Measurements from ENCODE around the gene MIP. TPM values are rescaled to one million over a fixed set of nuclear protein-coding genes. Genes with fewer than 3 reads are reported as not detected.

MIP gene
- polyA plus RNA-seq, 1 donor (not counting 4 experiments of a cell fraction or from before 2014, with no cell fraction given), result not detected

DNA sequence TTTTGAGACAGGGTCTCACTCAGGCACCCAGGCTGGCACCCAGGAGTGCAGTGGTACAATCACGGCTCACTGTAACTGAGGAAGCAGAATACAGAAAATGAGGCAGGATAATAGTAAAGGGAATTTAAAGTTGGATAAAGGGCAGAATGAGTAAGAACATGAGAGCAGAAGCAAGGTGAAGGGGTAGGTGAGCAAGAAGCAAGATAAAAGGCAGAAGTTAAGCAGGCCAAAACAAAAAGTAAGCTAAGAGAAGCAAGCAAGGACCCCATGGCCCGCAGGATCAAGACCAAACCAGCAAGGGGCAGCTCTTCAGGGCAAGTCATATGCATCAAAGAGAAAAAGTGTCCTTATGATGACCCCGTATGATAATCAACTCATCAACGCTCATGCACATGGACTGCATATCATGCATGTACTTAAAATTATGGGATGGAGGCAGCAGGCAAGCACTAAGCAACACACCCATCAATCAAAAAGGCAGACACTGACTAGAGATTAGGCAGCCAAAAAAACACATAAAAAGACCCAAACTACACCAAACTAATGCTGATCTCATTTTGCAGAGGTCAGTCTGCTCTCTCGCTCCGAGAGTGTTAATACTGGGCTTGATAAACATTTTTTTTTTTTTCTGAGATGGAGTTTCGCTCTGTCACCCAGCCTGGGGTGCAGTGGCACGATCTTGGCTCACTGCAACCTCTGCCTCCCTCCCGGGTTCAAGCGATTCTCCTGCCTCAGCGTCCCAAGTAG, 16.9 kb downstream of the MIP start:
- Histone ChIP-seq H2AFZ (ENCODE audit: control insufficient read depth, low read length) (no peak overlapping the region), H4K20me1 (ENCODE audit: control insufficient read depth, extremely low read depth, insufficient read depth, low read length) (no peaks in the 10 kb centered on the region), H3K27me3 (ENCODE audit: control insufficient read depth, extremely low read depth, insufficient read depth, low read length) (no peaks in the 10 kb centered on the region), H3K9me1 (ENCODE audit: control insufficient read depth, extremely low read depth, insufficient read depth, low read length) (no peaks in the 10 kb centered on the region), H3K9me3 (ENCODE audit: control insufficient read depth, low read depth, low read length) (no peaks in the 10 kb centered on the region), H3K36me3 (ENCODE audit: control insufficient read depth in 2 of 2, extremely low read depth in 1 of 2, insufficient read depth in 2 of 2, low read length in 2 of 2) (peaks cover 0 to 10% of the 10 kb centered on the region in 2 experiments), H3K27ac (ENCODE audit: control insufficient read depth, insufficient read depth, low read length) (no peak overlapping the region), H3K4me1 (ENCODE audit: control insufficient read depth, extremely low read depth, insufficient read depth, low read length) (no peaks in the 10 kb centered on the region), H3K79me2 (ENCODE audit: control insufficient read depth, insufficient read depth, low read length) (peaks cover 22% of the 10 kb centered on the region), H3K9ac (ENCODE audit: control insufficient read depth, extremely low read depth, insufficient read depth, low read length) (no peak overlapping the region), H3K4me2 (ENCODE audit: control insufficient read depth, extremely low read depth, insufficient read depth, low read depth, low read length) (no peak overlapping the region), H3K4me3 (ENCODE audit: control insufficient read depth in 2 of 3, extremely low read depth in 1 of 3, insufficient read depth in 2 of 3, low read depth in 1 of 3, low read length in 3 of 3) (no peak overlapping the region)
- dilution Hi-C loops (cut with MboI; ENCODE audit: extremely low pct_ligation_motif_present, low sequenced_read_pairs), result no loop called here
- no peak for FAIRE-seq
- TF ChIP-seq, protein P1, sequence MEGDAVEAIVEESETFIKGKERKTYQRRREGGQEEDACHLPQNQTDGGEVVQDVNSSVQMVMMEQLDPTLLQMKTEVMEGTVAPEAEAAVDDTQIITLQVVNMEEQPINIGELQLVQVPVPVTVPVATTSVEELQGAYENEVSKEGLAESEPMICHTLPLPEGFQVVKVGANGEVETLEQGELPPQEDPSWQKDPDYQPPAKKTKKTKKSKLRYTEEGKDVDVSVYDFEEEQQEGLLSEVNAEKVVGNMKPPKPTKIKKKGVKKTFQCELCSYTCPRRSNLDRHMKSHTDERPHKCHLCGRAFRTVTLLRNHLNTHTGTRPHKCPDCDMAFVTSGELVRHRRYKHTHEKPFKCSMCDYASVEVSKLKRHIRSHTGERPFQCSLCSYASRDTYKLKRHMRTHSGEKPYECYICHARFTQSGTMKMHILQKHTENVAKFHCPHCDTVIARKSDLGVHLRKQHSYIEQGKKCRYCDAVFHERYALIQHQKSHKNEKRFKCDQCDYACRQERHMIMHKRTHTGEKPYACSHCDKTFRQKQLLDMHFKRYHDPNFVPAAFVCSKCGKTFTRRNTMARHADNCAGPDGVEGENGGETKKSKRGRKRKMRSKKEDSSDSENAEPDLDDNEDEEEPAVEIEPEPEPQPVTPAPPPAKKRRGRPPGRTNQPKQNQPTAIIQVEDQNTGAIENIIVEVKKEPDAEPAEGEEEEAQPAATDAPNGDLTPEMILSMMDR (optimal IDR thresholded peaks at IDR 0.05 in 1 of 3, IDR thresholded peaks at IDR 0.05 in 1 of 3, conservative IDR thresholded peaks at IDR 0.05 in 1 of 3; ENCODE audit: extremely low read depth in 1 of 3, insufficient read depth in 2 of 3, low read length in 3 of 3), result no peak
- TF ChIP-seq EZH2 (IDR thresholded peaks at IDR 0.05; ENCODE audit: low read length), result no peak
- DNase-seq (ENCODE audit: low read depth, low spot score), result no peak

DNA sequence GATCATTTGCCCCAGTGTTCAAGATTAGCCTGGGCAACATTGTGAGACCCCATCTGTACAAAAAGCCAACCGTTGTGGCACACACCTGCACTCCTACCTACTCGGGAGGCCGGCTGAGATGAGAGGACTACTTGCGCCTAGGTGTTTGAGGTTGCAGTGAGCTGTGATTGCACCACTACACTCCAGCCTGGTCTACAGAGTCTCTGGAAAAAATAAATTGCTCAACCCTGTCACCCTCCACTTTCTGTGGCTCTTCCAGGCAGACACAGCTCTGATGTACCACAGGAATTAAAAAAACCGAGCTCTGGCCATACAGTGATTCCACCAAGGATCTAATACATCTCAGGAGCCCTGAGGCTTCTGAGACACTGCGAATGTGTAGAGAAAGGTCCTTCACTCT, 19.6 kb downstream of the MIP start:
- Histone ChIP-seq H3K27ac (ENCODE audit: control insufficient read depth, insufficient read depth, low read length) (no peak overlapping the region), H3K9me3 (ENCODE audit: control insufficient read depth, low read depth, low read length) (no peaks in the 10 kb centered on the region), H3K36me3 (ENCODE audit: control insufficient read depth in 2 of 2, extremely low read depth in 1 of 2, insufficient read depth in 2 of 2, low read length in 2 of 2) (peaks cover 0 to 20% of the 10 kb centered on the region in 2 experiments), H3K9me1 (ENCODE audit: control insufficient read depth, extremely low read depth, insufficient read depth, low read length) (no peaks in the 10 kb centered on the region), H2AFZ (ENCODE audit: control insufficient read depth, low read length) (no peak overlapping the region), H3K27me3 (ENCODE audit: control insufficient read depth, extremely low read depth, insufficient read depth, low read length) (no peaks in the 10 kb centered on the region), H4K20me1 (ENCODE audit: control insufficient read depth, extremely low read depth, insufficient read depth, low read length) (no peaks in the 10 kb centered on the region), H3K9ac (ENCODE audit: control insufficient read depth, extremely low read depth, insufficient read depth, low read length) (no peak overlapping the region), H3K4me2 (ENCODE audit: control insufficient read depth, extremely low read depth, insufficient read depth, low read depth, low read length) (no peak overlapping the region), H3K79me2 (ENCODE audit: control insufficient read depth, insufficient read depth, low read length) (peaks cover 7% of the 10 kb centered on the region), H3K4me1 (ENCODE audit: control insufficient read depth, extremely low read depth, insufficient read depth, low read length) (no peaks in the 10 kb centered on the region), H3K4me3 (ENCODE audit: control insufficient read depth in 2 of 3, extremely low read depth in 1 of 3, insufficient read depth in 2 of 3, low read depth in 1 of 3, low read length in 3 of 3) (no peak overlapping the region)
- TF ChIP-seq EZH2 (IDR thresholded peaks at IDR 0.05; ENCODE audit: low read length), result no peak
- TF ChIP-seq, protein P1 (optimal IDR thresholded peaks at IDR 0.05 in 1 of 3, IDR thresholded peaks at IDR 0.05 in 1 of 3, conservative IDR thresholded peaks at IDR 0.05 in 1 of 3; ENCODE audit: extremely low read depth in 1 of 3, insufficient read depth in 2 of 3, low read length in 3 of 3), result no peak
- dilution Hi-C loops (cut with MboI; ENCODE audit: extremely low pct_ligation_motif_present, low sequenced_read_pairs), result no loop called here
- DNase-seq (ENCODE audit: low read depth, low spot score) (no peak), FAIRE-seq (no peak)

All from keratinocyte (primary cell).